Skeletal muscle satellite cell (primary cell): ENCODE results near the gene MED28. TPM values are rescaled to one million over a fixed set of nuclear protein-coding genes. Genes with fewer than 3 reads are reported as not detected.
"Not testable (repeated sequence)": the region's sequence is repeated elsewhere in the genome, so short reads cannot be mapped to it uniquely, and the experiment has no call there.

ENCODE experiments used
- H3K27me3 ChIP-seq: 2 replicates; pipeline ENCODE4 v1.7.0; 2013; ENCODE audit warnings: low read length; ENCODE audit not compliant: control insufficient read depth, insufficient read depth
- H3K36me3 ChIP-seq: 2 replicates; pipeline ENCODE4 v1.7.0; 2013; ENCODE audit warnings: mild to moderate bottlenecking, control low read depth, low read length; ENCODE audit not compliant: insufficient read depth
- H3K4me1 ChIP-seq: 2 replicates; pipeline ENCODE4 v1.7.0; 2013; ENCODE audit warnings: low read length; ENCODE audit not compliant: control insufficient read depth, insufficient read depth
- H3K4me2 ChIP-seq: 2 replicates; pipeline ENCODE4 v1.7.0; 2013; ENCODE audit warnings: mild to moderate bottlenecking, low read length
- H3K4me3 ChIP-seq: 2 replicates; pipeline ENCODE4 v1.7.0; 2013; ENCODE audit warnings: low read length
- H3K9ac ChIP-seq: 2 replicates; pipeline ENCODE4 v1.7.0; 2013; ENCODE audit warnings: mild to moderate bottlenecking, low read depth, low read length, moderate library complexity
- H3K9me3 ChIP-seq: replicated peaks from 2 replicates; pipeline ENCODE4 v1.7.0; 2013; ENCODE audit warnings: mild to moderate bottlenecking, control low read depth, low read length
- total RNA-seq: library from RNA; depleted of rRNA; stranded (reverse); fragments of >200 nt; gene quantifications from 2 replicates; pipeline ENCODE4 v1.2.3, GENCODE V29; 2012; rRNA removed

Gene MED28
- total RNA-seq = 7.9 and 9.6 TPM in 2 replicates

GRCh38 chr4:17614416-17615299 is at the start of gene MED28:
TSS of gene MED28 (plus strand) at chr4:17614641. CDS start at chr4:17614655, 14 bp downstream.
- Histone ChIP-seq H3K36me3 (peaks cover 12% of the 10 kb centered on the region), H3K27me3 (no peaks in the 10 kb centered on the region), H3K9ac (peak within 1 kb of the TSS; percentile 99), H3K4me1 (peaks cover 32% of the 10 kb centered on the region), H3K9me3 (no peaks in the 10 kb centered on the region), H3K4me3 (peak within 1 kb of the TSS; percentile 92), H3K4me2 (peak within 1 kb of the TSS; percentile 84)

- Histone ChIP-seq H3K4me3 (no peak overlapping the region), H3K9me3 (no peaks in the 10 kb centered on the region), H3K4me1 (peaks cover 13% of the 10 kb centered on the region), H3K36me3 (no peaks in the 10 kb centered on the region), H3K4me2 (no peak overlapping the region), H3K27me3 (peaks cover 4% of the 10 kb centered on the region), H3K9ac (no peak overlapping the region)
These were observed 48.6 kb upstream of the MED28 start for GRCh38 chr4:17565846-17566245.

GRCh38 chr4:17567271-17567670 is 47.2 kb upstream of the MED28 start:
- H3K4me1 ChIP-seq = no peaks in the 10 kb centered on the region
- H3K36me3 ChIP-seq = no peaks in the 10 kb centered on the region
- no peak overlapping the region for H3K4me2 ChIP-seq
- H3K27me3 ChIP-seq = peaks cover 4% of the 10 kb centered on the region
- no peaks in the 10 kb centered on the region for H3K9me3 ChIP-seq
- H3K4me3 ChIP-seq = no peak overlapping the region
- no peak overlapping the region for H3K9ac ChIP-seq

GRCh38 chr4:17574206-17574605 is 40.2 kb upstream of the MED28 start:
- Histone ChIP-seq H3K9ac (no peak overlapping the region), H3K4me2 (no peak overlapping the region), H3K4me1 (peaks cover 14% of the 10 kb centered on the region), H3K9me3 (no peaks in the 10 kb centered on the region), H3K4me3 (no peak overlapping the region), H3K36me3 (no peaks in the 10 kb centered on the region), H3K27me3 (no peaks in the 10 kb centered on the region)

GRCh38 chr4:17575177-17575576 is 39.3 kb upstream of the MED28 start:
- H3K27me3 ChIP-seq, H3K9me3 ChIP-seq, H3K36me3 ChIP-seq, H3K4me2 ChIP-seq, H3K9ac ChIP-seq, H3K4me3 ChIP-seq: not testable (repeated sequence)
- peaks cover 14% of the 10 kb centered on the region for H3K4me1 ChIP-seq

- Histone ChIP-seq H3K9ac (peak within 1 kb of the TSS; percentile 92), H3K4me1 (peaks cover 24% of the 10 kb centered on the region), H3K36me3 (peaks cover 5% of the 10 kb centered on the region), H3K27me3 (no peaks in the 10 kb centered on the region), H3K9me3 (no peaks in the 10 kb centered on the region), H3K4me3 (peak within 1 kb of the TSS; percentile 84), H3K4me2 (peak within 1 kb of the TSS; percentile 95)
These were observed 37.3 kb upstream of the MED28 start, which contains the start of gene LAP3 for GRCh38 chr4:17576932-17577664. TSS of gene LAP3 (plus strand) at chr4:17577198. CDS start at chr4:17577466, 268 bp downstream.

GRCh38 chr4:17577665-17578481 is 36.6 kb upstream of the MED28 start:
- Histone ChIP-seq H3K27me3 (no peaks in the 10 kb centered on the region), H3K4me1 (peaks cover 24% of the 10 kb centered on the region), H3K9me3 (no peaks in the 10 kb centered on the region), H3K9ac (peak overlapping the region; percentile 92), H3K4me2 (peak overlapping the region; percentile 95), H3K4me3 (peak overlapping the region; percentile 84), H3K36me3 (peaks cover 13% of the 10 kb centered on the region)

- Histone ChIP-seq H3K36me3 (peaks cover 19% of the 10 kb centered on the region), H3K9me3 (no peaks in the 10 kb centered on the region), H3K4me3 (peak overlapping the region; percentile 84), H3K4me1 (peaks cover 24% of the 10 kb centered on the region), H3K9ac (peak overlapping the region; percentile 92), H3K4me2 (peak overlapping the region; percentile 95), H3K27me3 (no peaks in the 10 kb centered on the region)
These were observed 36.0 kb upstream of the MED28 start for GRCh38 chr4:17578482-17578891.

- H3K36me3 ChIP-seq = peaks cover 43% of the 10 kb centered on the region
These were observed 33.5 kb upstream of the MED28 start for GRCh38 chr4:17580969-17581368.

GRCh38 chr4:17583276-17583675 is 31.2 kb upstream of the MED28 start:
- Histone ChIP-seq H3K4me2 (no peak overlapping the region), H3K9ac (no peak overlapping the region), H3K4me3 (no peak overlapping the region), H3K36me3 (peaks cover 50% of the 10 kb centered on the region), H3K9me3 (no peaks in the 10 kb centered on the region), H3K4me1 (peaks cover 16% of the 10 kb centered on the region), H3K27me3 (no peaks in the 10 kb centered on the region)

More at GRCh38 chr4:17580969-17581368, 33.5 kb upstream of the MED28 start:
- no peak overlapping the region for H3K4me3 ChIP-seq
- H3K9ac ChIP-seq = no peak overlapping the region
- H3K4me1 ChIP-seq = peaks cover 24% of the 10 kb centered on the region
- no peaks in the 10 kb centered on the region for H3K9me3 ChIP-seq
- H3K27me3 ChIP-seq = no peaks in the 10 kb centered on the region
- H3K4me2 ChIP-seq = peak overlapping the region; percentile 46

GRCh38 chr4:17583941-17584340 is 30.5 kb upstream of the MED28 start:
- H3K4me2 ChIP-seq = no peak overlapping the region
- H3K36me3 ChIP-seq = peaks cover 56% of the 10 kb centered on the region
- H3K9me3 ChIP-seq = no peaks in the 10 kb centered on the region
- H3K9ac ChIP-seq = no peak overlapping the region
- H3K4me1 ChIP-seq = peaks cover 11% of the 10 kb centered on the region
- H3K27me3 ChIP-seq = no peaks in the 10 kb centered on the region
- H3K4me3 ChIP-seq = no peak overlapping the region
